Pons (tissue), 1 donor: ENCODE measurements around the gene SELENOM.
"Not testable (repeated sequence)": the region's sequence is repeated elsewhere in the genome, so short reads cannot be mapped to it uniquely, and the experiment has no call there.

Experiments
- DNase-seq: peaks from one replicate; pipeline ENCODE4 v3.0.0-alpha.2; 2016; ENCODE audit warnings: low spot score

The SELENOM gene

DNA sequence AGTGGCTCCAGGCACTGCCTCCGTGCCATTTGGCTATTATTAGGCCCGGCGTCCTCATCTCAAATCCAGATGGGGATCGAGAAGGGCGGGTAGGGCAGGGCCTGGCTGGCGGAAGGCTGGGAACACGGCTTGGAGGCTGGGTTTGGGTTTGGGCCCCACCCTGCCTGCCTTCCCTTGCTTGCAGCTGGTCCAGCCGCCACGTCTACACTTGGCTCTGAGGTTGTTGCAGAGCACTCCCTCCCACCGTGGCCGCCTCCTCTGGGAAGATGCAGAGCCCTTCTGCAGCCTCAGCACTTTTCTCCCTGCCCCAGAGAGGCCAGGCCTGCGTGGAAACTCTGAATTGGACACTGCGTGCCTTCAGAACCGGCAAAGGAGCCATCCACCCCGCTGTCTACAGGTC is 31.4 kb downstream of the SELENOM start:
- no peak for DNase-seq

- DNase-seq = not testable (repeated sequence)
These were observed 33.7 kb downstream of the SELENOM start for GRCh38 chr22:31073545-31074145.

DNA sequence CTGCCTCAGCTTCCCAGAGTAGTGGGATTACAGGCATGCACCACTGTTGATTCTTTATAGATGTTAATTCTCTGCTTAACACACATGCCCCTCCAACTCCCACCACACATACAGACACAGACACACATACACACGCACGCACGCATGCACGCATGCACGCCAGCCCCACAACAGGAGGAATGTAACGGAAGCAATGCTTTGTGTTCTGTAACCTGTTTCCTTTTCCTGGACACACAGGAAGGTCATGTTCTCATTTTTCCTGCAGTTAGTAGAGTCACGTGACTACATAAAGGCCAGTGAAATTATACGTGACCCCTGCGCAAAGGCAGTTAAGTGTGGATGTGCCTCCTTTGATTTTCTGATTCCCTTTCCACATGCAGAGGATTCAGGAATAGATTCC is 34.2 kb downstream of the SELENOM start:
- DNase-seq = not testable (repeated sequence)

GRCh38 chr22:31069691-31070314 is 37.6 kb downstream of the SELENOM start:
- DNase-seq = not testable (repeated sequence)

DNA sequence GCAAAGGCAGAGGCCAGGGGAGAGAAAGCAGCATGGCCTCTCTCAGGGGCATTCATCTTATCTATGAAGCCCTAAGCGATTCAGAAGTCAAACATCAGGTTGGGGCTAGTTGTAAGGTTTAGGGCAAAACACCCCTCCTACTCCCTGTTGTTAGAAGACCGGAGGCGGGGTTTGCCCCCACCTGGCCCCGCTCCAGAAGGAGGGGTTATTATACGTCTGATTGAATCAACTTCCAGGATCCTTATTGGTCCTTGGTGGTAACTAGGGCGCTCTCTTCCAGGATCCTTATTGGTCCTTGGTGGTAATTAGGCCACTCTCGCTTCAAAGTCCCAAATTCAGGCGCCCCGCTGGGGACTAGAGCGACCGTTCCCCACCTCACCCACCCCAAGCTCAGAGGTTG is 38.4 kb downstream of the SELENOM start:
- DNase-seq = no peak

DNA sequence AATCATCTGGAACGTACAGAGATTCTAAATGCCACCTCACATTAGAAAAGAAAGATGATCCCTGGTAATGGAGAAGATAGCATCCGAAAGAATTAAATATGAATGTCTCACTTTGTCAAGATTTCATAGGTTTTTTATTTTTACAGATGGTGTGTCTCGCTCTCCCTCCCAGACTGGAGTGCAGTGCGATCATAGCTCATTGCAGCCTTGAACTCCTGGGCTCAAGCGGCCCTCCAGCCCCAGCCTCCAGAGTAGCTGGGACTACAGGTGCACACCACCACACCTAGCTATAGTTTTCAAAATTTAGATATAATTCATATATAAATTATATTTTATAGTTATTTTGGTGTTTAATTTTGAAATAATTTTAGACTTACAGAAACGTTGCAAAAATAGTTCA is 43.0 kb downstream of the SELENOM start:
- DNase-seq = no peak

DNA sequence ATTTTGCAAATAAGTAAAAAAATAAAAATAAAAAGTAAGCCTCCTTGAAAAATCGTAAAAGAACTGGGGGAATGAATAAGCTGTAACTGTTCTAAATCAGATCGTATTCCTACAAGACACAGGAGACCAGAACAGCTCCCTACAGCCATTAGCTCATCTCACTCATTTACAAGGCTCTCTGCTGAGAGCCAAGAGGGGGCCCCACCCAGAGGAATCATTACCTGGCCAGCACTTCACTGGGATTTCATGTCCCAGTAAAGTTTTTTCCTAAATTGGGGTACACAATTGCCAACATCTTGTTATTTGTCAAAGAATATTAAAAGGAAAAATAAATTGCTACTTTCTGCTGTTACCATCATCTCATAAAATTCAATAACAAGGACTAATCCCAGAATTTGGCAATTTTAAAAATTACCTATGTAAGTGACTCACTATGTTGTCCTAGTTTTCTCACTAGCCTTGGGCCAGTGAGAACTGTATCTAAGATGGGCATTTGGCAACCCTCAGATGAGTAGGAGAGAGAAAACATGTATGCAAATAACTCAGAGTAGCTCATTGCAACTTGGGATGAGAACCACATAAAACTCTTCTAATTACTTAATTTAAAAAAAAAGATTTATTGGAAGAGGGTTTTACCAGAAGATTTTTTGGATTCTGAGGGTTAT is 44.7 kb downstream of the SELENOM start:
- DNase-seq = no peak

DNA sequence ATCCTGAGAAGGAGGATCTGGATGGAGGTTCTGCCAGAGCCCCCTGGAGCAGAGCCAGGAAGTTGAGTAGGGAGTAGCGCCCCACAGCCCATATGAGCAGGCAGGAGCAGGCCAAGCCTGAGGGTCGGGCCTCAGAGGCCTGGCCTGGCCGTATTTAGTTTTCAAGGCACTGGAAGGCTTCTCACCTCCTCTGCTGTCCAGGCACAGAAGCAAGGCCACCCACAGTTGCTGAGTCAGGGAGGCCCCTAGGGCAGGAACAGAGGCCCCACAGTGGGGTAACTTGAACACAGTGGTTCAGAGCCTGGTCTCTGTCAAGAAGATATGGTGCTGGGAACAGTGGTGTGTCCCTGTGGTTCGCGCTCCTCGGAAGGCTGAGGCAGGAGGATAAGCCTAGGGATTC is 47.7 kb downstream of the SELENOM start:
- not testable (repeated sequence) for DNase-seq

DNA sequence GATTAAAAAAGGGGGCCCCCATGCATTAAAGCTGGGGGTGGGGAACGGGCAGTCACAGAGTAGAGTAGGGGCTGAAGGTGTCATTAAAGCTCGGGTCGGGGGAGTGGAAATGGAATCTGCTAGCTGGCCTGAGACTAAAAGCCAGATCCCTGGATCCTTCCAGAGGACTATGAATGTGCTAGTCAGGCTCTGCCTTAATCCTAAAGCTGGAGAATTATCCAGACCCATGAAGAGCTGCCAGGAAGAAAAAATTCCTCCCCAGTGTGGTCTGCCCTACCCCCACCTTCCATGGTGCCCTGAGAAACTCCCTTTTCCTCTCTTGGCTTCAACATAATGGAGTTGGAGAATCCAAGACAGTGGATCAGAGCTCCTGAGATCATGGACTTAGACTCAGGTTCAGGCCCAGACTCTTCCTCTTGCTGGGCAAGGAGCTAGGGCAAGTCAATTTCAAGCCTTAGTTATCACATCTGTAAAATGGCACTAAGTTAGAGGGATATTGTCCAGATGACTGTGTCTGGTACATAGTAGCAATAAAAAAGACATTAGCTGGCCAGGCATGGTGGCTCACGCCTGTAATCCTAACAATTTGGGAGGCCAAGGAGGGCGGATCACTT is 50.3 kb downstream of the SELENOM start:
- DNase-seq = no peak

GRCh38 chr22:31055635-31056159 is 51.7 kb downstream of the SELENOM start:
- peak; percentile 24 for DNase-seq

DNA sequence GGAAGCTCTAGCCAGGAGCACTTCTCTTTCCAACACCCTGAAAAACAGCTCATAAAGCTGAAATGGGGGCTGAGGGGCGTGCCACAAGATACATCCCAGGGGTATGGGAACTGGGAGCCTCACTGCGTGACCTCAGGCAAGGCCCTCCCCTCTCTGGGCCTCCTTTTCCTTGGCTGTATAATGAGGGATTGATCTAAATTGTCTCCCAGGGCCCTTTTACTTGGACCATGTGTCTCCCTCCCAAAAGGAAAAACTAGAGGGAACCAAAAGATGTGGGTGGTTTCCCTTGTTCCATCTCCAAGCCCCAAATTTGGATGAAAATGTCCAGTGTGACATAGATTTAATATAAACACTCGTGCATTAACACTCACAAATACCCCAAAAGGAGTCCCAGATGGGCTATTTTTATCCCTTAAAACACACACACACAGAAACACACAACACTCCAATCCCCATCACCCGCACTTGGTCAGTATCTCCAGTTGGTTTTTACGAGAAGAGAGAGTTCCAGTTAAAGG is 52.2 kb downstream of the SELENOM start:
- no peak for DNase-seq
